ENCODE data around the gene CEP57L1. TPM values are rescaled to one million over a fixed set of nuclear protein-coding genes. Genes with fewer than 3 reads are reported as not detected.
"Not testable (repeated sequence)": the region's sequence is repeated elsewhere in the genome, so short reads cannot be mapped to it uniquely, and the experiment has no call there.

CEP57L1 gene
- total and polyA plus RNA-seq, 9 donors, result 14.5 to 30.9 (median 17.3) TPM

DNA sequence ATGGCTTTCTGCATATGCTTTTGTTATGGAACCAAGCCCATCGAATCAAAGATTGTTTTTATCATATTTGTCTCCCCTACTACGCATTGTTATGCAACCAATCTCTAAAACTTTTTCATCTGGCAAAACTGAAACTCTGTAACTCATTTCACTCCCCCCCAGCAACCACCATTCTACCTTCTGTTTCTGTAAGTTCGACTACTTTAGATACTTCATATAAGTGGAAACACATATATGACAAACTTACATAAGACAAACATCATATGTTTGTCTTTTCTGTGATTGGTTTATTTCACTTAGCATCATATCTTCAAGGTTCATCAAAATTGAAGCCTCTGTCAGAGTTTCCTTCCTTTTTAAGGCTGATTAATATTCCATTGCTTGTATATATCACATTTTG is 34.8 kb downstream of the CEP57L1 start:
- no peak for DNase-seq
- WGBS (ENCODE audit: insufficient coverage), result no CpG with 5 or more reads among the region's 3 CpGs
- no peaks in the 10 kb centered on the region for H3K4me1 ChIP-seq (ENCODE audit: control insufficient read depth, insufficient read depth, low read length)
- H3K27ac ChIP-seq (ENCODE audit: low read length), result no peak overlapping the region
- H3K27me3 ChIP-seq (ENCODE audit: control insufficient read depth, insufficient read depth, low read length), result no peaks in the 10 kb centered on the region
- no peak overlapping the region for H3K4me3 ChIP-seq (ENCODE audit: low read length)
- no peaks in the 10 kb centered on the region for H3K36me3 ChIP-seq (ENCODE audit: control insufficient read depth, insufficient read depth, low read length)
- no peaks in the 10 kb centered on the region for H3K9me3 ChIP-seq (replicated peaks; ENCODE audit: control insufficient read depth, low read depth, low read length)

DNA sequence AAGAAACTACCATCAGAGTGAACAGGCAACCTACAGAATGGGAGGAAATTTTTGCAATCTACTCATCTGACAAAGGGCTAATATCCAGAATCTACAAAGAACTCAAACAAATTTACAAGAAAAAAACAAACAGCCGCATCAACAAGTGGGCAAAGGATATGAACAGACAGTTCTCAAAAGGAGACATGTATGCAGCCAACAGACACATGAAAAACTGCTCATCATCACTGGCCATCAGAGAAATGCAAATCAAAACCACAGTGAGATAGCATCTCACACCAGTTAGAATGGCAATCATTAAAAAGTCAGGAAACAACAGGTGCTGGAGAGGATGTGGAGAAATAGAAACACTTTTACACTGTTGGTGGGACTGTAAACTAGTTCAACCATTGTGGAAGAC is 40.3 kb downstream of the CEP57L1 start:
- not testable (repeated sequence) for H3K27me3 ChIP-seq (ENCODE audit: control insufficient read depth, insufficient read depth, low read length); H3K9me3 ChIP-seq (replicated peaks; ENCODE audit: control insufficient read depth, low read depth, low read length); H3K4me1 ChIP-seq (ENCODE audit: control insufficient read depth, insufficient read depth, low read length); H3K4me3 ChIP-seq (ENCODE audit: low read length); DNase-seq; H3K27ac ChIP-seq (ENCODE audit: low read length); H3K36me3 ChIP-seq (ENCODE audit: control insufficient read depth, insufficient read depth, low read length)
- no CpG with 5 or more reads among the region's 1 CpG for WGBS (ENCODE audit: insufficient coverage)

DNA sequence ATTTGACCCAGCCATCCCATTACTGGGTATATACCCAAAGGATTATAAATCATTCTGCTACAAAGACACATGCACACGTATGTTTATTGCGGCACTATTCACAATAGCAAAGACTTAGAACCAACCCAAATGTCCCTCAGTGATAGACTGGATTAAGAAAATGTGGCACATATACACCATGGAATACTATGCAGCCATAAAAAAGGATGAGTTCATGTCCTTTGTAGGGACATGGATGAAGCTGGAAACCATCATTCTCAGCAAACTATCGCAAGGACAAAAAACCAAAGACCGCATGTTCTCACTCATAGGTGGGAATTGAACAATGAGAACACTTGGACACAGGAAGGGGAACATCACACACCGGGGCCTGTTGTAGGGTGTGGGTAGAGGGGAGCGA is 40.7 kb downstream of the CEP57L1 start:
- DNase-seq; H3K4me1 ChIP-seq (ENCODE audit: control insufficient read depth, insufficient read depth, low read length); H3K27ac ChIP-seq (ENCODE audit: low read length); H3K4me3 ChIP-seq (ENCODE audit: low read length); H3K9me3 ChIP-seq (replicated peaks; ENCODE audit: control insufficient read depth, low read depth, low read length); H3K36me3 ChIP-seq (ENCODE audit: control insufficient read depth, insufficient read depth, low read length); H3K27me3 ChIP-seq (ENCODE audit: control insufficient read depth, insufficient read depth, low read length): not testable (repeated sequence)
- 83% methylated on average over 1 of the region's 6 CpGs for WGBS (ENCODE audit: insufficient coverage)

- H3K4me3 ChIP-seq (ENCODE audit: low read length); H3K4me1 ChIP-seq (ENCODE audit: control insufficient read depth, insufficient read depth, low read length); H3K27ac ChIP-seq (ENCODE audit: low read length); H3K27me3 ChIP-seq (ENCODE audit: control insufficient read depth, insufficient read depth, low read length); DNase-seq; H3K9me3 ChIP-seq (replicated peaks; ENCODE audit: control insufficient read depth, low read depth, low read length); H3K36me3 ChIP-seq (ENCODE audit: control insufficient read depth, insufficient read depth, low read length): not testable (repeated sequence)
- WGBS (ENCODE audit: insufficient coverage), result no CpG with 5 or more reads among the region's 6 CpGs
Measured at GRCh38 chr6:109136530-109136929, 41.2 kb downstream of the CEP57L1 start.

GRCh38 chr6:109139109-109139508 is 43.8 kb downstream of the CEP57L1 start:
- no peak overlapping the region for H3K4me3 ChIP-seq (ENCODE audit: low read length)
- H3K4me1 ChIP-seq (ENCODE audit: control insufficient read depth, insufficient read depth, low read length), result no peaks in the 10 kb centered on the region
- H3K27me3 ChIP-seq (ENCODE audit: control insufficient read depth, insufficient read depth, low read length), result no peaks in the 10 kb centered on the region
- no peaks in the 10 kb centered on the region for H3K9me3 ChIP-seq (replicated peaks; ENCODE audit: control insufficient read depth, low read depth, low read length)
- no peak overlapping the region for H3K27ac ChIP-seq (ENCODE audit: low read length)
- no peak for DNase-seq
- H3K36me3 ChIP-seq (ENCODE audit: control insufficient read depth, insufficient read depth, low read length), result peaks cover 3% of the 10 kb centered on the region
- 100% methylated on average over 2 of the region's 6 CpGs for WGBS (ENCODE audit: insufficient coverage)

DNA sequence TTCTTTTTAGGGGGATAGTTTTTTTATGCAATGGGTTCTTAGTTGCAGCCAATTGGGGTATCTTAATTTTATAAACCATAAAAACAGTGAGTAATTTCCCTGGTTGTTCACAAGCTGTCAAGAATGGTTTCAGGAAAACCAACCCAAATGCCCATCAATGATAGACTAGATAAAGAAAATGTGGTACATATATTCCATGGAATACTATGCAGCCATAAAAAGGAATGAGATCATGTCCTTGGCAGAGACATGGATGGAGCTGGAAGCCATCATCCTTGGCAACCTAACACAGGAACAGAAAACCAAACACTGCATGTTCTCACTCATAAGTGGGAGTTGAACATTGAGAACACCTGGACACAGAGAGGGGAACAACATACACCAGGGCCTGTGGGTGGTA is 46.8 kb downstream of the CEP57L1 start:
- H3K4me3 ChIP-seq (ENCODE audit: low read length); H3K4me1 ChIP-seq (ENCODE audit: control insufficient read depth, insufficient read depth, low read length): not testable (repeated sequence)

DNA sequence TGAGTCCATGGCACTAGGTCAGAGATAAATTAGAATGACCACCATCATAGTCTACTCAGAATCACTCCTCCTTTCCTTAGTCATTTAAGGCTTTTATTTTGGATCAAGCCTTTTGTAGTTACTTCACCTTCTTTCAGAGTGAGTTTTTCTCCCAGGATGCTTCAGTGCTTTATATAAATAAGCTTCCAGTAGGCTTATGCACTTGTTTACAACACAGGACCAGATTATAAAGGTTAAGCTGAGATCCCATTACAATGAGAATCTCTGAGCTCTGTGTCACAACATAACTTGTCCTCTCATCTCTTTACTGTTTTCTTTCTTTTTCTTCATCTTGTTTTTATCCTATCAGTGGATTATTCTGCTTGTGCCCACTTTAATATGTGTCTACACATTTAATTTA is 47.9 kb downstream of the CEP57L1 start:
- Histone ChIP-seq H3K4me1 (ENCODE audit: control insufficient read depth, insufficient read depth, low read length) (no peaks in the 10 kb centered on the region), H3K27ac (ENCODE audit: low read length) (no peak overlapping the region), H3K27me3 (ENCODE audit: control insufficient read depth, insufficient read depth, low read length) (no peaks in the 10 kb centered on the region), H3K4me3 (ENCODE audit: low read length) (no peak overlapping the region), H3K9me3 (replicated peaks; ENCODE audit: control insufficient read depth, low read depth, low read length) (no peaks in the 10 kb centered on the region), H3K36me3 (ENCODE audit: control insufficient read depth, insufficient read depth, low read length) (peaks cover 3% of the 10 kb centered on the region)
- DNase-seq, result no peak

More for the DNA sequence above, 46.8 kb downstream of the CEP57L1 start:
- not testable (repeated sequence) for H3K27ac ChIP-seq (ENCODE audit: low read length); H3K27me3 ChIP-seq (ENCODE audit: control insufficient read depth, insufficient read depth, low read length); DNase-seq; H3K36me3 ChIP-seq (ENCODE audit: control insufficient read depth, insufficient read depth, low read length); H3K9me3 ChIP-seq (replicated peaks; ENCODE audit: control insufficient read depth, low read depth, low read length)

DNA sequence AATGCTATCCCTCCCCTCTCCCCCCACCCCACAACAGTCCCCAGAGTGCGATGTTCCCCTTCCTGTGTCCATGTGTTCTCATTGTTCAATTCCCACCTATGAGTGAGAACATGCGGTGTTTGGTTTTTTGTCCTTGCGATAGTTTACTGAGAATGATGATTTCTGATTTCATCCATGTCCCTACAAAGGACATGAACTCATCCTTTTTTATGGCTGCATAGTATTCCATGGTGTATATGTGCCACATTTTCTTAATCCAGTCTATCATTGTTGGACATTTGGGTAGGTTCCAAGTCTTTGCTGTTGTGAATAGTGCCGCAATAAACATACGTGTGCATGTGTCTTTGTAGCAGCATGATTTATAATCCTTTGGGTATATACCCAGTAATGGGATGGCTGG is 52.9 kb downstream of the CEP57L1 start:
- H3K9me3 ChIP-seq (replicated peaks; ENCODE audit: control insufficient read depth, low read depth, low read length); H3K4me1 ChIP-seq (ENCODE audit: control insufficient read depth, insufficient read depth, low read length); H3K36me3 ChIP-seq (ENCODE audit: control insufficient read depth, insufficient read depth, low read length); H3K27me3 ChIP-seq (ENCODE audit: control insufficient read depth, insufficient read depth, low read length); H3K27ac ChIP-seq (ENCODE audit: low read length); DNase-seq; H3K4me3 ChIP-seq (ENCODE audit: low read length): not testable (repeated sequence)
- WGBS (ENCODE audit: insufficient coverage), result no CpG with 5 or more reads among the region's 5 CpGs

- H3K36me3 ChIP-seq (ENCODE audit: control insufficient read depth, insufficient read depth, low read length); H3K27me3 ChIP-seq (ENCODE audit: control insufficient read depth, insufficient read depth, low read length); H3K9me3 ChIP-seq (replicated peaks; ENCODE audit: control insufficient read depth, low read depth, low read length); H3K4me1 ChIP-seq (ENCODE audit: control insufficient read depth, insufficient read depth, low read length); H3K4me3 ChIP-seq (ENCODE audit: low read length); DNase-seq; H3K27ac ChIP-seq (ENCODE audit: low read length): not testable (repeated sequence)
- WGBS (ENCODE audit: insufficient coverage), result no CpG with 5 or more reads among the region's 1 CpG
Measured at GRCh38 chr6:109148716-109149115, 53.4 kb downstream of the CEP57L1 start.

DNA sequence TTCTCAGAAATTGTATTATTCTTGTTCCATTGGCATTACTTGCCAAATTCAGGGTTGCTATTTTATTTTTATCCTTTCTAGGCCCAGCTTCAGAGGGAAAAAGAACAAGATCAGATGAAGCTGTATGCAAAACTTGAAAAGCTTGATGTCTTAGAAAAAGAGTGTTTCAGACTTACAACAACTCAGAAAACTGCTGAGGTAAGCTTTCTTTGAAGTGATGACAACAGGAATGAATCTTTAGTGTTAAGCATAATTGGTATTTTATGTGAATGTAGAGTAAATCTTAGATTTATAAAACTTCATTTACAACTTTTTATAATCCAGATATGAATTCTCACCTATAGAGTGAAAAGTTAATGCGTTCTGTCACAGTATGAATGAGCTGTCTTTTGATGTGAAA is 58.4 kb downstream of the CEP57L1 start:
- no peak for DNase-seq
- Histone ChIP-seq H3K27me3 (ENCODE audit: control insufficient read depth, insufficient read depth, low read length) (no peaks in the 10 kb centered on the region), H3K36me3 (ENCODE audit: control insufficient read depth, insufficient read depth, low read length) (peaks cover 8% of the 10 kb centered on the region), H3K27ac (ENCODE audit: low read length) (no peak overlapping the region), H3K4me3 (ENCODE audit: low read length) (no peak overlapping the region), H3K4me1 (ENCODE audit: control insufficient read depth, insufficient read depth, low read length) (no peaks in the 10 kb centered on the region), H3K9me3 (replicated peaks; ENCODE audit: control insufficient read depth, low read depth, low read length) (peaks cover 4% of the 10 kb centered on the region)
- whole genome bisulfite sequencing (ENCODE audit: insufficient coverage), result no CpG with 5 or more reads among the region's 1 CpG

DNA sequence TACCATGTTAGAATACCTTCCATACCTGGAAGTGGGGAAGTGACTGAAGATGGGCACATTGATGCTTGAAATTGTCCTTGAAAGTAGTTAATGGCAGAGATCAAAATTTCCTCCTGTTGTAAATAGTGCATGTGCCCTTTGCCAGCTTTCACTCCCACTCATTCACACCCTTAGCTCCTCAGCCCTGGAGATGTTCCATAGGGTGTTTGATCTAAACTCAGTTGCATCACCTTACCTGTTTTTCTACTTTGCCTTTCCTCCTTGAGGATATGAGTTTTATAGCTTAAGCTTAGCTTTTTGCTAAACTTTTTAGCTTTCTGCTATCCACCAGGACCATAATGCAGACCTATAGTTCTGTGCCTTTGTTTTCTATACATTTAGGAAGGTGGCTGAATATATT is 69.0 kb downstream of the CEP57L1 start:
- Histone ChIP-seq H3K4me1 (ENCODE audit: control insufficient read depth, insufficient read depth, low read length) (no peaks in the 10 kb centered on the region), H3K27ac (ENCODE audit: low read length) (no peak overlapping the region), H3K36me3 (ENCODE audit: control insufficient read depth, insufficient read depth, low read length) (peaks cover 8% of the 10 kb centered on the region), H3K9me3 (replicated peaks; ENCODE audit: control insufficient read depth, low read depth, low read length) (no peaks in the 10 kb centered on the region), H3K4me3 (ENCODE audit: low read length) (no peak overlapping the region), H3K27me3 (ENCODE audit: control insufficient read depth, insufficient read depth, low read length) (no peaks in the 10 kb centered on the region)
- no peak for DNase-seq
